ENCODE results near the gene CUBN.

CUBN gene

DNA sequence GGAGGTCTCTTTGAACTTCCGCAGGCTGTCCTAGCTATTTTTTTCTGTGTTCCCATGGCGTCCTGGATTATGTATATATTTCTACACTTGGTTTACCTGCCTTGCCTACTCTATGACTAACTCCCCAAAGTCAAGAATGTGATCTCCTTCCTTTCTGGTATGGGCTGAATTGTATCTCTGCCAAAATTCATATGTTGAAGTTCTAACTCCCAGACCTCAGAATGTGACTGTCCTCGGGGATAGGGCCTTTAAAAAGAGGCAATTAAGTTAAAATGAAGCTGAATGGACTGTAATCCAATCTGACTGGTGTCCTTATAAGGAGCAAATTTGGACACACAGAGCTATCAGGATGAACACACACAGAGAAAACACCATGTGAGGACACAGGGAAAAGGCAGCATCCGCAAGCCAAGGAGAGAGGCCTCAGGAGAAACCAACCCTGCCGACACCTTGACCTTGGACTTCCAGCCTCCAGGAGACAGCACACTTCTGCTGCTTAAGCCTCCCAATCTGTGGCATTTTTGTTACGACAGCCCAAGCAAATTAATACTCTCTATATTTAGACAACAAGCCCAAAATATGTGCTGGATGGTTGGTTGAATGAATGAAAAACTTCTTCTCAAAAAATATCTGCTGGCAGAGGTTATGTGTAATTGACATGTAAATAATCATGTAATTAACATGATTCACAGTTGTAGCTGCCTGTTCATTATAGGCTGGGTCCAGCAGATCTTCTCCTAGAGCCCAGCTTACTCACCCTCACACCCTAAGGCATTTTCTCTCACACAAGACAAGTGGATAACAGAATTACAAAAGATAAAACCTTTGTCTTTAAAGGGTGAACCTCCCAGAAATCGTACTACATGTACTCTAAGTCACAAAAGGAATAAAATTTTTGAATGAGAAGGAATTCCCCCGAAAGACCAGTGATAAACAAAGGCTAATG, 123.7 kb downstream of the CUBN start:
- no peak for DNase-seq

DNA sequence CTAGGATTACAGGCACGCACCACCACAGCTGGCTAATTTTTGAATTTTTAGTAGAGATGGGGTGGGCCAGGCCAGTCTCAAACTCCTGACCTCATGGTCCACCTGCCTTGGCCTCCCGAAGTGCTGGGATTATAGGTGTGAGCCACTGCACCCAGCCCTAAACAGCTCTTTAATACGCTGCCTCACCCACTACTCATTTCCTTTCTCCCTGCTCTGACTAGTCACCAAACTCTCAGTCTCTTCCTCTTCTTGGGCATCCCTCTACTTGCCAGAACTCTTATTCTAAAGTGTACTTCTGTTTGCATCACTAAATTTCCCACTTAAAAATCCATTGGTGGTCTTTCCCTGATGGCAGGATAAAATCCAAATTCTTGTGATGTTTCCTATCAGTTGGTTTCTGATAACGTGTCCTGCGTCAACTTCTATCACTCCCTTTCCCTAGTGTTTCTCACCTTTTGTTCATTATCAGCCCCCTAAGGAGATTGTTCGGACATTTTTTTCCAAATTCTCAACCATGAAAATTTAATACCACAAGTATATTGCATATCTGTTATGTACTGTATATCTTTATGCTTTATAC, 124.7 kb downstream of the CUBN start:
- DNase-seq: no peak

DNA sequence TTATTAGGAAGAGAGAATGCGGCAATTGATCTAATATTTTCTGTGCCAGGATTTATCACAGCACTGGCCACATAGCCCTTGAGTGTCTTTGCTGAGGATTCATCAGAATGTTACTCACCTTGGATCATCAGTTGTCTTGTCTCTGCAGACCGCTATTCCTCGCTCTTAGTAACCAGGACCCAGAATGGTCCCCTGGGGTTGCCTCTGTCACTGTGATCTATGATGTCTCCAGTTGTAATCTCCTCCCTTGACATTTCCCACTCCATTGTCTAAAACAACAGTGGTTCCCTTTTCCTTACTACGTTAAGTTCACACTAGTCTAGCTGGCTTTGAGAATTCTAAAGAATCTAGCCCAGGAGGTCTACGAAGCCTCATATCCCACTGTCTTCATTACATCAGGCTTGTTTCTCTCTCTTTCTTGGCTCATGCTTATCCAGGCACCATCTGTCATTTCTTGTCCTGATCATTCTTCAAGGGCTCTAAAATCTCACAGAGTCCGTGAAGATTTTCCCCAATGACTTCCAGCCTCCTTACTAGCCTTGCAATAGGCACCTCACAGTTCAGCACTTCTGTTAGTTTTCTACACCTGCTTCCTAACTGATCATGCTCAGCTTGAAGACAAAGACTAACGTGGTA, 125.8 kb downstream of the CUBN start:
- no peak for DNase-seq

DNA sequence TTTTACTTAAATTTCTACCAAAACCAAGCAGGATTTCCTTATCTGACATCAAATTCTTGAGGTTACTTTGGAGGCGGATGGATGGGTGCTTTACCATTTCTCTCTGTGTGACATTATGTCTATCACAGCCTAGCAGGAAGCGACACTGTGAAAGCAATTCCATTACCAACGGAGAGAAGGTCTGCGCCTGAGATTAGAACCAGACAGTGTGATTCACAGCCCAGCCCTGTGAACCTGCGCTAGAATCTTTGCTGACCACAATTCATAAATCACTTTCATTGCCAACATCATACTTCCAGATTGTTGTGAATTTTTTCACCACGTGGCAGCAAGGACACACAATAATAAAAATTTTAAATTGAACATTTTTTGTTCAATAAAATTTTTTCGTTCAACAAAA, 126.5 kb downstream of the CUBN start:
- peak; percentile 67 for DNase-seq

DNA sequence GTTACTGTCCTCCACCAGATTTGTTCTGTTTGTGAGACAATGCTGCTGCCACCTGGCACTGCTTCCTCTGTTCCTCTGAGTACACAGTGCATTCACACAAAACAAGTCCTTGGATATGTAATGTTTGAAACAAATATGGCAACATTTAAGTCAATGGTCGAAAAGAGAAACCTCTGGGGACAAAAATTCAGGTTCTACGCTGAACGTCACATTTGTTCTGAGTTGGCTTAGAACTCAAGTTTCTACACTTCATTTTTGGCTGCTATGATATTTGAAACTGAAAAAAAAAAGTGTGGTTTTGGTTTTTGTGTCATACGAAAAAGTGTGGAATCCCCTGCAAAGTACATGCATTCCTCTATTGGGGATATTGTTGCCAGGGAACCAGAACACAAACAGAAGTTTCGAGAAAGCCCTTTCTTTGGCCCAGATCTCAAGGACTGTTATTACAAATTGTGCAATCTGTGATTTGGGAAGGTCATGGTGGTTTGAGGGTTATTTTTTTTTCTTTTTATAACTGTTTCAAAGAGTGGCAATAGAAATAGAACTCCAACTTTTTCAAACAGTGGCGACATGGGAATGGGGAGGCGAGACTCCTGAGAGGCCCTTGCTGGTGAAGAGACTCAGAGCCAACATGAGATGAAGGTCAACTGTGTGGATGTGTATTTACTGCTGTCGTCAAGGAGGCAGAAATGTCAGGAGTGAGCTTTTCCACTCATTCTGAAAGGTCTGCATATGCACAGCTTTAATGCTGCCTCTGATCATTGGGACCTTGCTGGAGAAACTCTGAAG, 127.5 kb downstream of the CUBN start:
- DNase-seq: peak; percentile 45

DNA sequence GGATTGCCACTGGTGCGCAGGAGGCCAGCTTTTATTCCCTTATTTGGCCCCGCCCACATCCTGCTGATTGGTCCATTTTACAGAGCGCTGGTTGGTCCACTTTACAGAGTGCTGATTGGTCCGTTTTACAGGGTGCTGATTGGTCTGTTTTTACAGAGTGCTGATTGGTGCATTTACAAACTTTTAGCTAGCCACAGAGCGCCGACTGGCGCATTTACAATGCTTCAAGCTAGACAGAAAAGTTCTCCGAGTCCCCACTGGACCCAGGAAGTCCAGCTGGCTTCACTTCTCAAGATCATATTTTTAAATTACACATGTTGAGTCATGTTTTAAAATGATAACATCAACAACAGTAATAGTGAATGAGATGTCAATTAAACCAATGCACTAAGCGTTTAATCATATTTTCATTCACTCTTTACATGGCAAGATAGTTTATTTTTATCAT, 128.3 kb downstream of the CUBN start:
- no peak for DNase-seq

DNA sequence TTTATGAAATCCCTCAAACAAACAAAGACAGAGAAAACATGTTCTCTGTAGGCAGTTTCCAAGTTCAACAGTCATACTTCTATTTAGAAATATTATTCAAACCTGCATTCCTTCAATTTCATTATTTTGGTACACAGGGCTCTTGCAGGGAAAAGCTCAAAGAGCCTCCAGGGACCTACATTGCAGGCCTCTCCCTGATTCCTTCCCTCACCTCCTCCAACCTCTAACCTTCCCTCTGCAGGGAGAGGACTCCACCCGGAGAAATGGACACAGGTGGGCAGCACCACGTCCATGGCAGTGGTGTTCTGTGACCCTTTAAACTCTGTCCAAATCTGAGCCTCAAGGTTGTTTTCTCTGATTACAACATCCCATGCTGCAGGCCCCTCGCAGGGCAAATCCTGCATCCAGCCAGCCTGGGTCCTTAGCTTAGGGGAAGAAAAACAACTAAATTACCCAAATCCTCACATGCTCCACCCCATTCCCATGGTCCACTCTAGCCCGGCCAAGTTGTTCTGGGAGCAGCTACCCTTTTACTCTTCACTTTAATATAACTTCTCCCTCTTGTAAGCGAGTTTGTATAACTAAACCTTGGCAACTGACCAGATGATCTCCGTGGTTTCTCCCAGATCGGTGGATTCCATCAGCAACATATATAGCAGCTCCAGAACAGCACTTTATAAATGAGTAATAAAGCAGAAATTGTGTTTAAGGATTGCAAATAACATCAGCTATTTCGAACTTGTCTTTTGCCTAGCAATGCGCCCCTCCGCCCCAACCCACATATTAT, 129.8 kb downstream of the CUBN start:
- DNase-seq: no peak

DNA sequence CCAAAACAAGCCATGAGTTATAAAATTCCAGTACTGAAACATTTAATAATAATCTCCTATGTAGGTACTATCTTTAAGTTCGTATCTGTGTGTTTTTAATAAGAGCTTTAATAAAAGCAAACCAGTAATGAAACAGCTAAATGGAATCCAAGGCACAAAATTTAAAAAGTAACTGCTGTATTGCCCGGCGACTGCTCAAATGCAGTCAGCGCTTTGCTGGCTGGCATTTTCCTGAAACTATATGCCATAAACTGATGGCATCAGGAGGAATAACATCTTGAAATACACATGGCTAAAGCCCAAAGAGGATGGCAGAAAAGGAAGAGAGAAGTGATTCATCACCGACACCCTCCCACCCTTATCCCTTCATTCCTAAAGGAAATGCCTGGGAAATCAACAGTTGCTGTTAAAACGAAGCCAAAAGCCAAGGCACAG, 133.1 kb downstream of the CUBN start:
- DNase-seq: no peak

DNA sequence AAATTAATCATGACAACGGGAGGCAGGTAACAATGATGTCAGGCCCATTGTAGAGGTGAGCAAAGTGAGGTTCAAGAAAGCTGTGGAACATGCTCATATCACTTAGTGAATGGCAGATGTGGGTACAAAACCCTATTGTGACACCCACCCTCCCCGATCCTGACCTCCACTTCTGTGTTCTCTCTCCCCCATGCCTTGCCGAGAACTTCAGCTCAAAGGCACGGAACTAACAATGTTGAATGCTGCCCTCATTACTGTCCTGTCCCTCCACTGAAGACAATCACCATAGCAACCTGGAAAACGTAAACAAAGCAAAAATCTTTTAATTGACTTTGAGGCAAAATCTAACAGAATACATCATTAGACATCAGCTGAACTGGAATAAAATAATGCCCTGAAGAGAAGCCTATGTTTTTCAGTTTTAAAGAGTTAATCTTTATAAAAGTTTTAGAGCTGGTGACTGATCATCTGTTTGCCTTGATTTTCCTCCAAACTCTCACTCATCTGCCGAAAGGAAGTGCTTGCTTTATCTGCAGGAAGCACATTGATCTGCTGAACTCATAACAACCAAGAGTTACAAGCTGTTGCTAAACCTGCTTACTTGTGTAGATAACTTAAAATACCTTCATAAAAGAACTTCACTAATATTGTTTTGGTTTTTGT, 133.6 kb downstream of the CUBN start:
- no peak for DNase-seq

DNA sequence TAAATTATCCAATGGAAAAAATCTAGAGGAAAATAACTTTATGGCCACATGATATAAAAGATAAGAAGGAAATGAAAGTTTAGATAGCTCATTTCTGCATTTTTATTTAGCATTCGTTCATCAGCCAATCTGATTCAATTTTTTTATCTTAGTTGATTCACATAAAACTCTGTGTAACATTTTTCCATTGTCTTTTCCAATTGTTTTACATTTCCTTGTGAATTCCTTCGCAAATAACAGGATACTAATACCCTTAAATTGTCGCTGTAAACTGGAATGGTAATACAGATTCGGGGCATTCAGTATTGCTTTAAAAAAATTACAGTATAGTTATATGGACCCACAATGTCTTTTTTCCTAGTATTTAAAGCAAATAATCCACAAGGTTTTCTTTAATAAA, 136.4 kb downstream of the CUBN start:
- DNase-seq: no peak

DNA sequence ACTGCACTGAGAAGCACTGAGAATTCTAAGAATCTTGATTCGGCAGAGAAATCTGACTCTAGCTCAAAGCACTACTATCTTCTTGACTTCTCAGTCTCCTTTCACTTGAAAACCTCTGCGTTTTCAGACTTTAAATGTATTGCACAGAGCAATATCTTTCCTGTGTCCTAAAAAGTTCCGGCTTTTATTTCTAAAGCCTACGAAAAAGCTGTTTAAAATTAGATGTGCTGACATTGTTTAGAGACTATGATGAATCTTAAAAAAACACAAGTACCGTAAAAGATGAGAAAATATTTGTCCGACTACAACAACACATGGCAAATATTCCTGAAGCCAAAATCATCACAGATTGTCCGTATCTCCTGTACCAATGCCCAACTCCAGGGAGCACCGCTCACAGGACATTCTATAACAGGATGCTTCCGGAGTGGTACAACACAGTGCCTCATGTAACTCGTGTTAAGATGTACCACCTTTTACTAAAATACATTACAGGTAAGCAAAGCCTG, 136.9 kb downstream of the CUBN start:
- no peak for DNase-seq

DNA sequence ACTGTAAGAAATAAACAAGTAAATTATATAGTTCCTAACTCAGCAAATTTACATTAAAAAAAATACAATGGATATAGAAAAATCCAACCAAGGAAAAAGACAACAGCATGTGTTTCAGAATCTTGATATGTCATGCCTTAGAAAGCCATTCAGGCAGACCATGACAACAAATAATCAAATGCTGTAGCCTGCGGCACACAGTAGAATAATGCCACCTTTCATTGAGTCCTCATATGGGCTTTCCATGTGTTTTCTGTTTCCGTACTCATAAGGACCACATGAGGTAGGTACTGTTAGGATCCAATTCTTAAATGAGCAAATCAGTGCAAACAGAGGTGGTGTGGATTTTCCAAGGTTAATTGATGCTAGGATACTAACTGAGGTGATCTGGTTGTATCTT, 138.6 kb downstream of the CUBN start:
- no peak for DNase-seq

DNA sequence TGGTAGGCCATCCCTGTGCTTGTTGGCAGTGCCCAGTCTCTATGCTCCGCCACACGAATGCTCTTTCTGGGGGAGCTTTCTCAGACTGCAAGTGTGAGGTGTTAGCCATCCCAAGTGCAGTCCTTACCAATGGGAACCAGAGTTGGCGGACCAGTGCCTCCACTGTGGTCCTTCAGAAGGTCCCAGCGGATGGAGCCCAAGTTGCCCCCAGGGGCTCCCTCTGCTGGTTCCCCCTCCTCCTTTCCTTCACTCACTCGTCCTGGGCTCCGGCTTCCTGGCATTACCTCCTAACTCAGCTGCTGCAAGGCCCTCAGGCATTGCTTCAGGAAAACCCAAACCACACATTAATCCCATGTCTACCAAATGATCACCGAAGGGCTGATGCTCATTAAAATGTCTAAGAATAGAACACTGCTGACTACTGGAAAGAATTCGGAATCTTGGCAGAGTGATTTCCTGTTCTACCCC, 139.8 kb downstream of the CUBN start:
- no peak for DNase-seq

DNA sequence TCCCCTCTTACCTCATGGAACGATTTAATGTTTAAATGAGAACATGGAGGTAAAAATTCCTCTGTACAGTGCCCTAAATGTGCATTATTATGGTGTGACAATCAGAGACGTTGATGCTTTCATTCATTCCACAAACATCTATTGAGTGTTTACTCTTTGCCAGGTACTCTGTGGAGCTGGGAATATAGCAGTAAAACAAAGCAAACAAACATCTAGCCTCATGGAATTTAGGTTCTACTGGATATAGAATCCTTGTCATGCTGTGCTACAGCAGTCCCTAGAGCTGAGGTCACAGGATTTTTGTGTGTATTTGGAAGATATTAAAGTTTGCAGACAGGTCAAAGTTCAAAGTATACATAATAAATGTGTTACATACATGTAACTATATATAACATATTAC, 140.7 kb downstream of the CUBN start:
- DNase-seq: no peak

DNA sequence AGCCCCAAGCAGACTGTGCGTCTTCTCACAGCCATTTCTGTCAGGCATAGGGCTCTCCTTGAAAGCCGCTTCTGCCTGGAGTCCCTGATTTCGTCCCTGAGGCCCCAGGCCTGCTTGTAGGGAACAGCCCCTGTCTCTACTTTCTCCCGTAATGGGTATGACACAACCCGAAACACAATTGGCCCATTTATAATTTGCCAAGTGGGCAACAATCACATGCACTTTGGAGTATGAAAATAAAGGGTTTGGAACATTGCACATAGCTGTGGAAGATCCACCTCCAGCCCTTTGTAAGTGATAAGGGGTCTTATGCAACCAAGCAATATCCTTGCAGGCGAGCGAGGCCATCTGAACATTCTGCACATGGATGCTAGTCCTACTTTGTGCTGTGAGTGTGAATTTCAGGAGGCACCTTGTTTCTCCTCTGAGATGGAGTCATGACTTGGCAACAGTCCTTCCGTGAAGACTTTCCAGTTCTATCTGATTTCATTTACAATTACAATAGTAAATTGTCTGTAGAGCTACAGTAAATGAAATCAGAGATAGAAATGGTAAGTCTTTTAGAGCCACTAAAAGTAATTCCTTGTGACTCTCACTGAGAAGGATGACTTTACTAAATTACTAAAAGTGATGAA, 141.5 kb downstream of the CUBN start:
- DNase-seq: no peak

DNA sequence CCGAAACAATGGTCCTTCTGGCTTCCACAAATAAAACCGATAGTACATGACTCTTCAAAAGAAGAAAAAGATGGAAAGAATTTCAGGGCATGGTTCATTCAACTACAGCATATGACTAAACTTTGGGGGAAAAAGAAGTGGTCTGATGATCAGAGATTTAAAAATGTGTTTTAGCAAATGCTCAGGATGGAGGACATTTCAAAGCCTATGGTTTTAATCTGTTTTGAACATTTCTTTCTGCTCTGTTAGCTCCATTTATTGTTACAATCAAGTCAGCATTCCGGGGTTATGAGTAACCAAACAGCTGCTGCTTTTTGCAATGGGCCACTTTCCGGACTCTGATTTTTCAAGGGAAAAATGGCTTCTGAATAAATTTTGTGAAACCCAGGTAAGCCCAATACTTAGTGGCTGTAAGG, 142.4 kb downstream of the CUBN start:
- DNase-seq: no peak

DNA sequence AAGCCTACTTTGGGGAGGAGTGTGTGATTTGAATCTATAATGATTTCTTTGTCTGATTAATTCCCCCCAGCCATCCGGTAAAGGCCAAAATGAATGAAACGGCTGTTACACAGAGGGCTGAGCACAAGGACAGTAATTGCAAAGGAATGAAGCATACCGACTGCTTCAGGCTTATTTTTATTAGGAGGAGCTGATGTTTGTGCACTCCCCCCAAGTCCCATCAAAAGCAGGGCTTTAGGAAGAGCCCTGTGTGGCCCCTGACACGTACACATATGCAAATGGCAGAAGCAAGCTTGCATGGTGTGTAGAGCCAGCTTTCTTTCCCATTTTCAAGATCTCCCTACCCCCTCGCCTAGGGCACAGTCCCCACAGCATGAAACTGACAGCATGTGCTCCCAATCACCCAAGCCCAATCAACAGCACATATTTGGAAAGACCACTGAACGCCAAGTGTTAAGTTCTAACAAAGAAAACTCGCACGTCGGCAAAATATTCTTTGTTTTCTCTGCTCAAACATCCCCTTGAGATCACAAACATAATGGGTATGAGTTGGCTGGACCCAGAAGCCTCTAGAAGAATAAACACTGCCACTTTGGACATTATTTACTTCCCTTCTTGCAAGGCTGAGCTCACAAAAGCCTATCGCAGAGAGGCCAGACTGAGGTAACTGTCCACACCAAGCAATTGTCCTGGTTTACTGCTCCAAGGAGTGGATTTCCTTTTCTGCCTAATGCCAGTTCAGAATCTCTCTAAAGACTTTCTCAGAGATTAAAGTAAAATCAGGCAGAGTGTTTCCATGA, 143.0 kb downstream of the CUBN start:
- DNase-seq: no peak

DNA sequence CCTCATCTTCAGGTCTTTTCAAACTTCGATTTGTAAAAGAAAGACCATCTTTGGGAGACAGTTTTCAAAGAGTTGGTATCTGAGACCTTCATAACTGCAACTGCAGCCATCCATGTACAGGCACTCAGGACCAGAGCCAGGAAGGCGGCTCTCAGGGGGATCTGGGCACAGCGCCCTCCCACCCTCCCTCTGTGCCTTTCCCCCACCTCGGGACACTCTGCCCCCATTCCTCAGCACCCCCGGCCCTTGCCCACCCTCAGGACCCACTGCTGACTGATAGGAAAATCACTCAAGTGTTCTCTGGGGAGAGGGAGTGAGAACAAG, 143.6 kb downstream of the CUBN start:
- DNase-seq: no peak

DNA sequence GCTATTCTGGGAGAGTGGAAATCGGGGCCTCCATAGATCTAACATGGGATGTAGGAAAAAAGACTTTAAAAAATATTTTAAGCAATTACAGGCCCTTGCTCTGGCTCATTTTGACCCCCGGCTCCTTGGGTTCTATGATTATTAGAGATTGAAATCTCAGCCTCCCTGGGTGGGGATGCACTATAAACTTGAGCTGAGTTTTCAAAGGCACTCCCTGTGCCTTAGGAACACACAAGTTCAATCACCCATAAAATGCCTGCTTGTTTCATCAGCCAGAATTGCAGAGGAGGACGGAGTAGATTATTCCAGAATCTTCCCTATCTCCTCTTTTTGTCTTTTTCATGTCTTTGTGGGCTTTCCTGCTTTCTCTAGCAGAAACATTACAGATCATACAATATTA, 145.4 kb downstream of the CUBN start:
- DNase-seq: no peak

DNA sequence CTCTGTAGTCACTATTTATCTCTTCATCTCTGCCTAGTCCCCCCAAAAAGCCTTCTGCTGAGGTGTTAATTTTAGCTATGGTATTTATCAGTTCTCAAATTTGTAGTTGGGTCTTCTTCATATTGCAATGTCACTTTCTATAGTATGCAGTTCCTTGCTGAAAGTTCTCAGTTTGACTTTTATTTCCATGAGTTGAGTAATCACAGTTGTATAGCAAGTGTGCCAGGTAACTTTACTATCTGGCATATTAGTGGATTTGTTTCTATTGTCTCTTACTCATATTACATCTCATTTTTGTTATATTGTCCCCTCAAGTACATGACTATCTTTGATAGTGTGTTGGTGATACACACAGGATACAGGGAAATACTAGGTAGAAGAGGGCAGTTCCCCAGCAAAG, 152.8 kb downstream of the CUBN start:
- no peak for DNase-seq
